GM13976 (cell line): ENCODE results near the gene RNF152.

Experiments used
- DNase-seq: peaks from one replicate; pipeline ENCODE4 v3.0.0; 2012; ENCODE audit warnings: low spot score
- CTCF ChIP-seq: IDR thresholded peaks from 2 replicates; pipeline ENCODE4 v1.5.1; 2012; ENCODE audit warnings: borderline replicate concordance, mild to moderate bottlenecking; ENCODE audit not compliant: insufficient read depth; ENCODE audit errors: extremely low read depth, missing control alignments, control extremely low read depth
- in situ Hi-C: fragments of 300-500 bp; cut with MboI; formaldehyde crosslinking; loops from one replicate; pipeline ENCODE4 v1.12.0; 2022; ENCODE audit warnings: low sequenced_read_pairs, mixed read lengths, inconsistent platforms; ENCODE audit not compliant: unreplicated experiment

Gene RNF152

GRCh38 chr18:61764381-61764780 is 128.4 kb downstream of the RNF152 start:
- no peak for TF ChIP-seq CTCF
- DNase-seq = no peak
- in situ Hi-C loops = no loop called here

- TF ChIP-seq CTCF = no peak
- in situ Hi-C loops = no loop called here
- DNase-seq = no peak
Observed at GRCh38 chr18:61761875-61762274, 130.9 kb downstream of the RNF152 start.
